GM21723 (cell line): ENCODE data around the gene SIGLEC11.
"Not testable (repeated sequence)": the region's sequence is repeated elsewhere in the genome, so short reads cannot be mapped to it uniquely, and the experiment has no call there.

ENCODE experiments used
- ATAC-seq: cut with Tn5 transposase; IDR thresholded peaks from one replicate; pipeline ENCODE4 v1.9.1; 2021; ENCODE audit warnings: mild to moderate bottlenecking, moderate library complexity; ENCODE audit not compliant: unreplicated experiment

Gene SIGLEC11, protein sequence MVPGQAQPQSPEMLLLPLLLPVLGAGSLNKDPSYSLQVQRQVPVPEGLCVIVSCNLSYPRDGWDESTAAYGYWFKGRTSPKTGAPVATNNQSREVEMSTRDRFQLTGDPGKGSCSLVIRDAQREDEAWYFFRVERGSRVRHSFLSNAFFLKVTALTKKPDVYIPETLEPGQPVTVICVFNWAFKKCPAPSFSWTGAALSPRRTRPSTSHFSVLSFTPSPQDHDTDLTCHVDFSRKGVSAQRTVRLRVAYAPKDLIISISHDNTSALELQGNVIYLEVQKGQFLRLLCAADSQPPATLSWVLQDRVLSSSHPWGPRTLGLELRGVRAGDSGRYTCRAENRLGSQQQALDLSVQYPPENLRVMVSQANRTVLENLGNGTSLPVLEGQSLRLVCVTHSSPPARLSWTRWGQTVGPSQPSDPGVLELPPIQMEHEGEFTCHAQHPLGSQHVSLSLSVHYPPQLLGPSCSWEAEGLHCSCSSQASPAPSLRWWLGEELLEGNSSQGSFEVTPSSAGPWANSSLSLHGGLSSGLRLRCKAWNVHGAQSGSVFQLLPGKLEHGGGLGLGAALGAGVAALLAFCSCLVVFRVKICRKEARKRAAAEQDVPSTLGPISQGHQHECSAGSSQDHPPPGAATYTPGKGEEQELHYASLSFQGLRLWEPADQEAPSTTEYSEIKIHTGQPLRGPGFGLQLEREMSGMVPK

DNA sequence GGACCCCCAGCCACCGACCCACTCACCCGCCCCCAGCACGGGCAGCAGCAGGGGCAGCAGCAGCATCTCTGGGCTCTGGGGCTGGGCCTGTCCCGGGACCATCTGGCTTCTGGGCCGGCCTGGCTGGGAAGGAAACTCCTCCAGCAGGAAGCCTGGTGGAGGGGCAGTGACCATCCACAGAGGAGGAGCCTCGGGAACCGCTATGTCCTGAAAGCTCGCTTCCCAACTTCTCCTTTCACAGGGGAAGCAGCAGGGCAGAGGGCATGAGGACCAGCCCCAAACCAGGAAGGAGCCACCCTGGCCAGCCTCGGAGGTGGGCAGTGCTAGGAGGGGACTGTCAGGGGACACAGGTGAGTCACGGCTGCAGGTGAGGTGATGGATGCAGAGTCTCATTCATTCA lies at the start of gene SIGLEC11:
SIGLEC11 (minus strand) TSS at position 193 of the 400 bp plus-strand sequence; CDS start at position 102, 91 bp downstream.
- not testable (repeated sequence) for ATAC-seq

DNA sequence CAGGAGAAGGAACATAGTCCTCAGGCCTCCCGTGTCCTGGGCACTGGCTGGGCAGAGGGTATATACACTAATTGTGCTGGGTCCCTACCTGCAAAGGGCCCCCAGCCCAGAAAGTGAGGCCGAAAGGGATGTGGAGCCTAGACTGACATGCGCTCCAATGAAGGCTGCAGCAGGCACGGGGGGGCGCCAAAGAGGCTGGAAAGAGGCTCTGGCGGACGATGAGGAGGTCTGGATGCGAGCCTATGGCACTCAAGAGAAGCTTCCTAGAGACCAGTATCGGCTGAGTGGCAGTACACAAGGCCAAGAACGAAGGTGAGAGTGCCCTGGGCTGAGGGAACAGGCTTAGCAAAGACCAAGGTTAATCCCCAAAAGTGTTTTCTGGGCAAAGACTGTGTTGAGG lies 47.6 kb upstream of the SIGLEC11 start:
- ATAC-seq, result no peak

DNA sequence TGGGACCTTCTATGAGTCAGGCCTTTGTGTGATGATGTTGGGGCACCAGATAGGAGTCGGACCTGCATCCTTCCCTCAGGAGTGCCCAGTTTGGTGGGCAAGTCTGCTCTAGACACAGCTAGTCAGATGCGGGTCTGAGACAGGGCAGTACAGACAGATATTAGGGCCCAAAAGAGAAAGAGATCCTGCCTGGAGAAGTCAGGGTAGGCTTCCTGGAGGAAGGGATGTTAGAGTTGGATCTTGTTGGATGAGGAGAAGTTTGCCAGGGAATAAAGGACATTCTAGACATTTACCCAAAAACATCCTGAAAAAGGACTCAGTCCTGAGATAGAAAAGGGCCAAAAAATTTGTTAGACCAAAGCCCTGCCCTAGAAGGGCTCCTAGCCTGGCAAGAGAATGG lies 47.0 kb upstream of the SIGLEC11 start:
- ATAC-seq, result no peak

GRCh38 chr19:50007170-50007569 lies 46.2 kb upstream of the SIGLEC11 start:
- no peak for ATAC-seq

- ATAC-seq, result no peak
Observed at GRCh38 chr19:50005428-50005827, 44.5 kb upstream of the SIGLEC11 start.

GRCh38 chr19:50003810-50004419 lies 42.9 kb upstream of the SIGLEC11 start:
- no peak for ATAC-seq

DNA sequence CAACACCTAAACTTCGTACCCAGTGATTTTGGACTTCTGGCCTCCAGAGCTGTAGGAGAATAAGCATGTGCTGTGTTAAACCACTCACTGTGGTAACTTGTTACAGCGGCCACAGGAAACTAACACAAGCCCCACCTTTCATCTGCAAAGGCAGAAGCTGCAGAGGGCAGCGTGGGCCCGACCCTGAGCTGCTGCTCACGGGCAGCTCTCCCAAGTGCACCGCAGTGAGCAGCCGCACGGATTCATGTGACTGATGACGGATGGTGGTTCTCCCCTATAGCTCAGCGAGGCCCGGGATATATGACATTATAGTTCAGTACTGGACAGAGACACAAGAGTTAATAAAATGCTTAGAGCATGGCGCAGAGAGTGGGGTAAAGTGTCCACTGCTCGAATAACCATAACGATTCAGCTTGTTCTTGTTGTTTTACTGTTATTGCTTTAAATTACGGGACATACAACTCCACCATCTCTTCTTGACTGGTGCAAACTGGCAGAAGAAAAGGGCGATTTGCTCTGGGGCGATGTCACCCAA lies 42.3 kb upstream of the SIGLEC11 start:
- no peak for ATAC-seq

DNA sequence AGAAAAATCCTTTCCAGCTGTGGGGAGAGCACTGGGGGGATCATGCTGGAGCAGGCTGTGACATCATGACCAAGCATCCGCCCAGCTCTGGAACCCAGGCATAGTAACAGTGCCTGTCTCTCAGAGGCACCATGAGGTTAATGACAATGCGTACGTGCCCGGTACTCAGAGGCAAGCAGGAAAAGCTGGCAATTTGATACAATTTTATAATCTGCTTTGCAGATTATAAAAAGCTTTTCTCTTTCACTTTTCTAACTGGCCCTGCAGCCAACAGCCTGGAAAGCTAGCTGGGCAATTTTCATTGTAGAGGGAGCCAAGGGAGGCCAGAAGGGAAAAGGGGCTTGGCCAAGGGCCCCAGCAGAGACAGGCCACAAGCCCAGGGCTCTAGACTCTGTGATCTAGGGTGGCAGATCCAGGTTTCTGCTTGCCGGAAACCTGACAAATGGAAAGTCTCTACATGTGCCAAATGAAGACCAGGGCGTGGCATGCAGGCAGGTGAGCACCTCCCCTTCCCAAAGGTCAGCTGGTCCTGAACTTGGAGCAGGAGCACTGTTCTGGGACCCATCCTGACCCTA lies 41.5 kb upstream of the SIGLEC11 start:
- no peak for ATAC-seq

- ATAC-seq, result no peak
Observed at GRCh38 chr19:50001775-50002174, 40.8 kb upstream of the SIGLEC11 start.

- ATAC-seq, result no peak
Observed at GRCh38 chr19:50000841-50001557, 40.0 kb upstream of the SIGLEC11 start.

- ATAC-seq, result no peak
Observed at GRCh38 chr19:50000038-50000840, 39.3 kb upstream of the SIGLEC11 start.

DNA sequence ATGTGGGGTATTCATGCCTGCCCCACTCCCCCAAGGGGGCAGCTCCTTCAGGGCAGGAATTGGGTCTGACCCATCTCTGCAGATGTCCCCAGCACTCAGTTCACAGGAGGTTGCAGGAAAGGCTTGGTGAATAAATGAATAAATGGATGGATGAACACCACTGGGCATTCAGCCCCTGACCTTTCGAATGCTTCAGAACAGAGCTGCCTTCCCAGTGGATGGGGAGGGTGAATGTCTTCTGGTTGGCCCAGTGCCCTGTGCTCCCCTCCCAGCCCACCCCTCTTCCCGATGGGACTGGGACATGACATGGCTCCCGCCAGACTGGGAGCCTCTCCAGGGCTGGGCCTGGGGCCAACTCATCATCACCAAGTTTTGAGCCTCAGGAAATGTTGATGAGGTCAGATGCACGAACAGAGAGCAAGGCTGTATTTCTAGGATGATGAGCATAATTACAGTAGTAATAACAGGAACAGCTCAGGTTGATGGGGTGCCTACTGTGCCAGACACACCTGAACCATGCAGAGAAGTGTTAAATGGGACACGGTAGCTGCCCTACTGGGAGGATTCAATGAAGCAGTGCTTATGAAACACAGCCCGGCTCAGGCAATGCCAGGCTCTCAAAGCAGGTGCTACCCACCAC lies 38.5 kb upstream of the SIGLEC11 start:
- no peak for ATAC-seq

- ATAC-seq, result no peak
Observed at GRCh38 chr19:49997709-49998108, 36.7 kb upstream of the SIGLEC11 start.

DNA sequence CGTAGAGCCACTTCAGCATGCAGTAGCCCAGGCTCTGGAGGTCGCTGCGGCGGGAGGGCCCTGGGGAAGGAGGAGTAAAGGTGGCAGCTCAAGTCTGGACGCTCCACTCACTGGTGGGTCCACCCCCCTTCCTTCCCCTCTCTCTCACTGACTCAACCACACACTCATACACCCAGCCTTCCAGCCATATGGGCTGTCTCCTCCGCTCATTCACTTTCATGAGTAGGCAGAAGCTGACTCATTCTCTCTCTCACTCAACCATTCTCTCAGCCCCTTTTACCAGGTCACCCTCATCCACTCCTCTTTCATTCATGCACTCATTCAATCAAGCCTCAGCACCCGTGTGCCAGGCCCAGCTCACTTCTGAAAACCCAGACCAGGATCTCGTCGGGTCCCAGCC lies 27.5 kb upstream of the SIGLEC11 start:
- ATAC-seq, result no peak

- no peak for ATAC-seq
Observed at GRCh38 chr19:49988007-49988406, 27.0 kb upstream of the SIGLEC11 start.

DNA sequence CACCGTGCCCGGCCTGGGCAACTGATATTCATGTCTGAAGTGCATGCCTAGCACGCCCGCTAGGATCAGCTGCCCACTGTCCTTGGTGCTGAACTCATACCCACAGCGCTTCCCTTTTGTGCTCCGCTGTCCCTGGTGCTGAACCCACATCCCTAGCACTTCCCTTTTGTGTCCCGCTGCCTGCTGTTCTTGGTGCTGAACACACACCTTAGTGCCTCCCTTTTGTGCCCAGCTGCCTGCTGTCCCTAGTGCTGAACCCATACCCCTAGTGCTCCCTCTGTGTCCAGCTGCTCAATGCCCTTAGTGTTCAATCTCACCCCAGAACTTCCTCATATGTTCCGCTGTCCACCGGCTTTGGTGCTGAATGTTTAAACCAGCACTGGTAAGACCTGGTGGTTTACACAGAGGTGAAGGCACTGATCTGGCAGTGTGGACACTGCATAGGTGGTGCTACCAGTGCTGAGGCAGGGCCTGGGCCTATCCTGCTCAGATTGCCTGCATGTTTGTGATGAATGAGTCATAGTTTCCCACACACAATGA lies 26.3 kb upstream of the SIGLEC11 start:
- no peak for ATAC-seq

DNA sequence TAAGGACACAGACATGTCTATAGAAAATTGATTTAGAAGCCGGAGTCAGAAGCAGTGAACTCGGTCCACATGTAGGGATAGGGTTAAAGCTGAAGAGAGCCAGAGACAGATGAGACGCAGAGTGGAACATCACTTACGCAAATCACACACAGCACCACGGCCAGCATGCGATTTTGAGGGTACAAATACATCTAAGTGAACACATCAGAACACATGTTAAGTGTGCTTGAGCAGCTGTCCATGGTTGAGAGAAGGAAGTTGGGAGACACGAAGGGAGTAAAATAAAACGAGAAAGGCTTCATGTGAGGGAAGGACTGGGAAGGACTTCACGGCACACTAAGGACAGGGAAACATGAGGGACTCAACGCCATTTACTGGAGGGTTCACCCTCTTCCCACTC lies 25.4 kb upstream of the SIGLEC11 start:
- ATAC-seq, result no peak

- ATAC-seq, result no peak
Observed at GRCh38 chr19:49985871-49986270, 24.9 kb upstream of the SIGLEC11 start.

GRCh38 chr19:49984491-49984890 lies 23.5 kb upstream of the SIGLEC11 start:
- ATAC-seq, result no peak
